Measurements from ENCODE around the gene HNRNPLL.
A peak's percentile ranks its signal among the peaks of the same experiment; 100 is the strongest.

Gene HNRNPLL

GRCh38 chr2:38516526-38516925 lies 86.2 kb downstream of the HNRNPLL start:
- Histone ChIP-seq H3K36me3 (no peaks in the 10 kb centered on the region), H3K27ac (no peak overlapping the region), H3K9me3 (ENCODE audit: severe bottlenecking) (no peaks in the 10 kb centered on the region), H3K27me3 (ENCODE audit: insufficient read depth, low read depth, severe bottlenecking) (no peaks in the 10 kb centered on the region), H3K4me3 (ENCODE audit: low read depth, low read length) (no peak overlapping the region)
- DNase-seq = no peak
- TF ChIP-seq, protein P1, sequence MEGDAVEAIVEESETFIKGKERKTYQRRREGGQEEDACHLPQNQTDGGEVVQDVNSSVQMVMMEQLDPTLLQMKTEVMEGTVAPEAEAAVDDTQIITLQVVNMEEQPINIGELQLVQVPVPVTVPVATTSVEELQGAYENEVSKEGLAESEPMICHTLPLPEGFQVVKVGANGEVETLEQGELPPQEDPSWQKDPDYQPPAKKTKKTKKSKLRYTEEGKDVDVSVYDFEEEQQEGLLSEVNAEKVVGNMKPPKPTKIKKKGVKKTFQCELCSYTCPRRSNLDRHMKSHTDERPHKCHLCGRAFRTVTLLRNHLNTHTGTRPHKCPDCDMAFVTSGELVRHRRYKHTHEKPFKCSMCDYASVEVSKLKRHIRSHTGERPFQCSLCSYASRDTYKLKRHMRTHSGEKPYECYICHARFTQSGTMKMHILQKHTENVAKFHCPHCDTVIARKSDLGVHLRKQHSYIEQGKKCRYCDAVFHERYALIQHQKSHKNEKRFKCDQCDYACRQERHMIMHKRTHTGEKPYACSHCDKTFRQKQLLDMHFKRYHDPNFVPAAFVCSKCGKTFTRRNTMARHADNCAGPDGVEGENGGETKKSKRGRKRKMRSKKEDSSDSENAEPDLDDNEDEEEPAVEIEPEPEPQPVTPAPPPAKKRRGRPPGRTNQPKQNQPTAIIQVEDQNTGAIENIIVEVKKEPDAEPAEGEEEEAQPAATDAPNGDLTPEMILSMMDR (IDR thresholded peaks at IDR 0.05; ENCODE audit: low read depth, low read length) = no peak

DNA sequence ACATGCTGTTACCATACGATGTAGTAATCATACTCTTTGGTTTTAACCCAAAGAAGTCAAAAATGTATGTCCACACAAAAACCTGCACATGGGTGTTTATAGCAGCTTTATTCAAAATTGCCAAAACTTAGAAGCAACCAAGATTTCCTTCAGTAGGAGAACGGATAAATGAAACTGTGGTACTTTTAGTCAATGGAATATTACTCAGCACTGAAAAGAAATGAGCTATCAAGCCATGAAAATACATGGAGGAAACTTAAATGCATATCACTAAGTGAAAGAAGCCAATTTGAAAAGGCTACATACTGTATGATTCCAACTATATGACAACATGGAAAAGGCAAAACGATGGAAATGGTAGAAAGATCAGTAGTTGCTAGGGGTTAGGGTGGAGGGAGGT lies 86.6 kb downstream of the HNRNPLL start:
- no peak for DNase-seq
- Histone ChIP-seq H3K9me3 (ENCODE audit: severe bottlenecking) (no peaks in the 10 kb centered on the region), H3K27me3 (ENCODE audit: insufficient read depth, low read depth, severe bottlenecking) (no peaks in the 10 kb centered on the region), H3K4me3 (ENCODE audit: low read depth, low read length) (no peak overlapping the region), H3K36me3 (no peaks in the 10 kb centered on the region), H3K27ac (no peak overlapping the region)
- TF ChIP-seq, protein P1 (IDR thresholded peaks at IDR 0.05; ENCODE audit: low read depth, low read length) = no peak

GRCh38 chr2:38515155-38516074 lies 87.3 kb downstream of the HNRNPLL start:
- TF ChIP-seq, protein P1 (IDR thresholded peaks at IDR 0.05; ENCODE audit: low read depth, low read length) = no peak
- peak overlapping the region; percentile 40 for H3K4me3 ChIP-seq (ENCODE audit: low read depth, low read length)

GRCh38 chr2:38514603-38515154 lies 88.0 kb downstream of the HNRNPLL start:
- no peak for DNase-seq
- H3K9me3 ChIP-seq (ENCODE audit: severe bottlenecking) = no peaks in the 10 kb centered on the region
- H3K27ac ChIP-seq = peak overlapping the region; percentile 58
- TF ChIP-seq, protein P1 (IDR thresholded peaks at IDR 0.05; ENCODE audit: low read depth, low read length) = no peak
- H3K36me3 ChIP-seq = no peaks in the 10 kb centered on the region
- no peaks in the 10 kb centered on the region for H3K27me3 ChIP-seq (ENCODE audit: insufficient read depth, low read depth, severe bottlenecking)
- no peak overlapping the region for H3K4me3 ChIP-seq (ENCODE audit: low read depth, low read length)

More at GRCh38 chr2:38515155-38516074, 87.3 kb downstream of the HNRNPLL start:
- H3K9me3 ChIP-seq (ENCODE audit: severe bottlenecking) = no peaks in the 10 kb centered on the region
- peak overlapping the region; percentile 58 for H3K27ac ChIP-seq
- no peaks in the 10 kb centered on the region for H3K27me3 ChIP-seq (ENCODE audit: insufficient read depth, low read depth, severe bottlenecking)
- no peaks in the 10 kb centered on the region for H3K36me3 ChIP-seq
- peak; percentile 89 for DNase-seq

- no peaks in the 10 kb centered on the region for H3K36me3 ChIP-seq
These were observed 90.5 kb downstream of the HNRNPLL start for GRCh38 chr2:38512211-38512610.

More at GRCh38 chr2:38512211-38512610, 90.5 kb downstream of the HNRNPLL start:
- DNase-seq = no peak
- TF ChIP-seq, protein P1 (IDR thresholded peaks at IDR 0.05; ENCODE audit: low read depth, low read length) = no peak
- Histone ChIP-seq H3K27ac (no peak overlapping the region), H3K4me3 (ENCODE audit: low read depth, low read length) (no peak overlapping the region), H3K27me3 (ENCODE audit: insufficient read depth, low read depth, severe bottlenecking) (no peaks in the 10 kb centered on the region), H3K9me3 (ENCODE audit: severe bottlenecking) (no peaks in the 10 kb centered on the region)

Measured in WERI-Rb-1 (cell line).